Measurements from ENCODE around the gene PHOX2A. TPM values are rescaled to one million over a fixed set of nuclear protein-coding genes. Genes with fewer than 3 reads are reported as not detected.

The PHOX2A gene
- total RNA-seq, 3 donors from 2014 or later, result not detected

- peak overlapping the region in 1 of 2 donors; percentile 70 for H3K27ac ChIP-seq
- no peaks in the 10 kb centered on the region for H3K27me3 ChIP-seq
- H3K4me1 ChIP-seq, result peaks cover 0 to 8% of the 10 kb centered on the region in 2 donors
- DNase-seq (ENCODE audit: low spot score in 2 of 2), result no peak
- no peaks in the 10 kb centered on the region for H3K36me3 ChIP-seq
- TF ChIP-seq POLR2A (IDR thresholded peaks at IDR 0.05) (no peak), POLR2AphosphoS5 (IDR thresholded peaks at IDR 0.05) (no peak), CTCF (IDR thresholded peaks at IDR 0.05) (no peak)
- H3K4me3 ChIP-seq, result no peak overlapping the region
- H3K9me3 ChIP-seq, result no peaks in the 10 kb centered on the region
- intact Hi-C loops (cut with DNase I; ENCODE audit: low total_unique reads), result no loop called here
Measured at GRCh38 chr11:72190631-72191071, 53.3 kb downstream of the PHOX2A start.

GRCh38 chr11:72189455-72190250 lies 54.3 kb downstream of the PHOX2A start:
- no peaks in the 10 kb centered on the region for H3K27me3 ChIP-seq
- no peaks in the 10 kb centered on the region for H3K36me3 ChIP-seq
- DNase-seq (ENCODE audit: low spot score in 2 of 2), result peak in 1 of 2 donors; percentile 47
- no peaks in the 10 kb centered on the region for H3K9me3 ChIP-seq
- peaks cover 0 to 8% of the 10 kb centered on the region in 2 donors for H3K4me1 ChIP-seq
- intact Hi-C loops (cut with DNase I; ENCODE audit: low total_unique reads), result no loop called here
- H3K27ac ChIP-seq, result peak overlapping the region; percentile 70 to 78
- TF ChIP-seq POLR2AphosphoS5 (IDR thresholded peaks at IDR 0.05), result no peak
- TF ChIP-seq CTCF (IDR thresholded peaks at IDR 0.05), result no peak
- TF ChIP-seq POLR2A (IDR thresholded peaks at IDR 0.05), result no peak
- no peak overlapping the region for H3K4me3 ChIP-seq

Other genes with a start within 250 kb of the PHOX2A start
- gene IL18BP, start 245.3 kb downstream of the PHOX2A start, total RNA-seq, result 10 to 100 TPM in 2 of 3 donors, 1 to 10 TPM in 1; 2.6 to 10.4 (median 10.2) TPM
- 100 to 1,000 TPM; 240 to 412 (median 283) TPM for gene NUMA1, start 163.6 kb downstream of the PHOX2A start, total RNA-seq
- gene LRRC51, start 163.3 kb downstream of the PHOX2A start, total RNA-seq, result 100 to 1,000 TPM in 1 of 3 donors, 10 to 100 TPM in 2; 14.9 to 103 (median 17.1) TPM
- 100 to 1,000 TPM in 2 of 3 donors, 10 to 100 TPM in 1; 87.2 to 120 (median 112) TPM for gene LAMTOR1, start 140.9 kb downstream of the PHOX2A start, total RNA-seq
- not detected for gene TOMT, start 138.3 kb downstream of the PHOX2A start, total RNA-seq
- 10 to 100 TPM; 12.1 to 22.4 (median 21.4) TPM for gene ANAPC15, start 131.5 kb downstream of the PHOX2A start, total RNA-seq
- under 1 TPM in 1 of 3 donors, not detected in 2; 0.48 TPM for gene FOLR3, start 108.5 kb downstream of the PHOX2A start, total RNA-seq
- gene FOLR1, start 52.0 kb downstream of the PHOX2A start, total RNA-seq, result 10 to 100 TPM in 2 of 3 donors, not detected in 1; 11.8 to 45.2 TPM
- 100 to 1,000 TPM in 1 of 3 donors, 10 to 100 TPM in 1, 1 to 10 TPM in 1; 5.2 to 143 (median 16.7) TPM for gene FOLR2, start 27.4 kb downstream of the PHOX2A start, total RNA-seq
- 10 to 100 TPM; 47.2 to 91.8 (median 73.1) TPM for gene INPPL1, start 19.4 kb downstream of the PHOX2A start, total RNA-seq
- 10 to 100 TPM; 19.0 to 28.8 (median 23.1) TPM for gene CLPB, start 190.4 kb upstream of the PHOX2A start, total RNA-seq

All from breast epithelium (tissue), 4 donors.